Measurements from ENCODE around the gene JARID2. TPM values are rescaled to one million over a fixed set of nuclear protein-coding genes. Genes with fewer than 3 reads are reported as not detected.

The JARID2 gene
- total and polyA plus RNA-seq, 10 of the 15 experiments (the other 5 are each of a cell fraction or from before 2014, with no cell fraction given) = 4.2 to 21.6 (median 11.7) TPM

DNA sequence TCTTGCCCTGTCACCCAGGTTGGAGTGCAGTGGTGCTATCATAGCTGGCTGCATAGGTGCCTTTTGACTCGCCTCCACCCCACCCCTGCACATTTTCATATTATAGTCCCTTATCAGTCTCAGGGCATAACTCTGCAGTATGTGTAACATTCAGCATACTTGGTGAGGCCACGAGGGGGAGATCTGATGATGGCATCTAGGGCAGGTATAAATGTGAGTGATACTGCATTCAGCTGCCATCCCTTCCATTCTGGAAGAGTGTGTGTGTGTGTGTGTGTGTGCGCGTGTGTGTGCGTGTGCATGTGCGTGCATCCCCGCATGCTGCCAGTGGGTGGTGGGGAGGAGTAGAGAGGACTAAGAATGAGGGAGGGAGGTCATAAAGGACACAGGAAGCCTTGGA is 81.4 kb downstream of the JARID2 start (continued):
- no peak for TF ChIP-seq CEBPZ (IDR thresholded peaks at IDR 0.05; ENCODE audit: low read depth, low read length)
- peak; percentile 24 to 52; a peak in 1 of 4 replicates for TF ChIP-seq IKZF2 (IDR thresholded peaks at IDR 0.05)
- TF ChIP-seq, protein P1, sequence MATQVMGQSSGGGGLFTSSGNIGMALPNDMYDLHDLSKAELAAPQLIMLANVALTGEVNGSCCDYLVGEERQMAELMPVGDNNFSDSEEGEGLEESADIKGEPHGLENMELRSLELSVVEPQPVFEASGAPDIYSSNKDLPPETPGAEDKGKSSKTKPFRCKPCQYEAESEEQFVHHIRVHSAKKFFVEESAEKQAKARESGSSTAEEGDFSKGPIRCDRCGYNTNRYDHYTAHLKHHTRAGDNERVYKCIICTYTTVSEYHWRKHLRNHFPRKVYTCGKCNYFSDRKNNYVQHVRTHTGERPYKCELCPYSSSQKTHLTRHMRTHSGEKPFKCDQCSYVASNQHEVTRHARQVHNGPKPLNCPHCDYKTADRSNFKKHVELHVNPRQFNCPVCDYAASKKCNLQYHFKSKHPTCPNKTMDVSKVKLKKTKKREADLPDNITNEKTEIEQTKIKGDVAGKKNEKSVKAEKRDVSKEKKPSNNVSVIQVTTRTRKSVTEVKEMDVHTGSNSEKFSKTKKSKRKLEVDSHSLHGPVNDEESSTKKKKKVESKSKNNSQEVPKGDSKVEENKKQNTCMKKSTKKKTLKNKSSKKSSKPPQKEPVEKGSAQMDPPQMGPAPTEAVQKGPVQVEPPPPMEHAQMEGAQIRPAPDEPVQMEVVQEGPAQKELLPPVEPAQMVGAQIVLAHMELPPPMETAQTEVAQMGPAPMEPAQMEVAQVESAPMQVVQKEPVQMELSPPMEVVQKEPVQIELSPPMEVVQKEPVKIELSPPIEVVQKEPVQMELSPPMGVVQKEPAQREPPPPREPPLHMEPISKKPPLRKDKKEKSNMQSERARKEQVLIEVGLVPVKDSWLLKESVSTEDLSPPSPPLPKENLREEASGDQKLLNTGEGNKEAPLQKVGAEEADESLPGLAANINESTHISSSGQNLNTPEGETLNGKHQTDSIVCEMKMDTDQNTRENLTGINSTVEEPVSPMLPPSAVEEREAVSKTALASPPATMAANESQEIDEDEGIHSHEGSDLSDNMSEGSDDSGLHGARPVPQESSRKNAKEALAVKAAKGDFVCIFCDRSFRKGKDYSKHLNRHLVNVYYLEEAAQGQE (IDR thresholded peaks at IDR 0.05; ENCODE audit: low read depth, low read length) = no peak
- TF ChIP-seq HDAC2 (IDR thresholded peaks at IDR 0.05) = no peak
- TF ChIP-seq POLR2AphosphoS2 (IDR thresholded peaks at IDR 0.05; ENCODE audit: low read depth, low read length) = no peak
- no peak for TF ChIP-seq GABPA (IDR thresholded peaks at IDR 0.05; ENCODE audit: low read depth)
- TF ChIP-seq KDM1A (IDR thresholded peaks at IDR 0.05; ENCODE audit: borderline replicate concordance) = no peak
- no peak for TF ChIP-seq EP300 (IDR thresholded peaks at IDR 0.05; ENCODE audit: borderline replicate concordance in 1 of 2, control insufficient read depth in 1 of 2, low read depth in 2 of 2, low read length in 2 of 2)
